ENCODE results near the gene DPYSL3. TPM values are rescaled to one million over a fixed set of nuclear protein-coding genes. Genes with fewer than 3 reads are reported as not detected.

DPYSL3 gene
- total RNA-seq, 1 donor from 2014 or later, result 229 TPM

DNA sequence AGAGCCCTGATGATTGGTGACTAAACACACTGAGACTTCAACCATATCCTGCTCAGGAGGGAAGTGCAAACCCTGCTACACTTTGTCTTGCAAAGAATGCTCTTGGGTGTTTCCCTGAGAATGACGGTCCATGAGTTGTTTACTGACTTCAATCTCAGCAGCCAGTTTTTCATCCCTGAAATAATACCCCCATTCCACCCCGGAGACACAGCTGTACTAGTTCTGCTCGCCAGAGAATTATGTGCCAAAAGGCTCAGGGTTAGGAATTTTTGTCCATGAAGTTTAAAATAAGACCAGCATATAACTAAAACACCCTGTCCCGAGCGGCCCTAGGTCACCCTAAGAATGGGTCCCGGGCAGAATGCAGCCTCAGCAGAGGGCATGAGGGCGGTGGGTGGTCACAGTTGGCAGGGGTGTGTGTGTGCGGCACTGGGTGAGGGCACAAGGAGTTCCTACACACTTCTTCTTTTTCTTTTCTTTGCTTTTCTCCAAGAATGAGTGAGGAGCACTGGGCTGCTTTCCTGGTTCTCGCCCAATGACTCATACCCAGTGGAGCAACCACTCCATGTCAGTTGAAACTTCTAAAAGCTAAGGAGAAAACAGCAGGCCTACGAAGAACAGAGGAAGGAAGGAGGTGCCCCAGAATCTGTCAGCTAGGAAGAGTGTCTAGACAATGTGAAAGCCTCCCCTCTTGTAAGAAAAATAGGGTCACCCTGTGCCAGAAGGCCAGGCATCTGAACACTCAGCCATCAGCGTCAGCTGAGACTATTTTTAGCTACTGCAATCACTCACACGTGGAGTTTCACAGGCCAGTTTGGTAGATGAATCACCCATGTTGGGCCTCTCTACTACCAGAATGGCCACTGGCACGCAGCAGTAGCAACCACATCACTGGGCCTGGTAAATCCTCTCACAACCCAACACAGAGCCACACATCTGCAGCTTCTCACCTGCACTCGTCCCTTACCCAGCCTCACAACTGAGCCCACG lies 105.9 kb downstream of the DPYSL3 start:
- peak; percentile 77 for DNase-seq (ENCODE audit: low spot score)

DNA sequence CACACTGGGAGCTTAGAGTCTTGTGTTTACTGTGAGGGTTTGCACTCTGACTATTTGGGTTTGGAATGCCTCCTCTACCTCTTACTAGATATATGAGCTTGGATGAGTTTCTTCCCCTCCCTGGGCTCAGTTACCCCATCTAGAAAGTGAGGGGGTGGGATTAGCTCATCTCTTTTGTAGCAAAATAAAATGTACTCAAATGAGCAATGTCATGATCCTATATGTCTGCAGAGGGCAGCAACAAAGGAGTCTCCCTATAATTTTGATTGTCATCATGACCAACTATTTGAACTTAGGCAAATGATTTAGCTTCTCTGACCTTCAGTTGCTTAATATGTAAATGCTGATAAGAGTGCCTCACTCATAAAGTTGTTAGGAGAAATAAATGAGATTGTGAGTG lies 109.0 kb downstream of the DPYSL3 start:
- DNase-seq (ENCODE audit: low spot score), result no peak

DNA sequence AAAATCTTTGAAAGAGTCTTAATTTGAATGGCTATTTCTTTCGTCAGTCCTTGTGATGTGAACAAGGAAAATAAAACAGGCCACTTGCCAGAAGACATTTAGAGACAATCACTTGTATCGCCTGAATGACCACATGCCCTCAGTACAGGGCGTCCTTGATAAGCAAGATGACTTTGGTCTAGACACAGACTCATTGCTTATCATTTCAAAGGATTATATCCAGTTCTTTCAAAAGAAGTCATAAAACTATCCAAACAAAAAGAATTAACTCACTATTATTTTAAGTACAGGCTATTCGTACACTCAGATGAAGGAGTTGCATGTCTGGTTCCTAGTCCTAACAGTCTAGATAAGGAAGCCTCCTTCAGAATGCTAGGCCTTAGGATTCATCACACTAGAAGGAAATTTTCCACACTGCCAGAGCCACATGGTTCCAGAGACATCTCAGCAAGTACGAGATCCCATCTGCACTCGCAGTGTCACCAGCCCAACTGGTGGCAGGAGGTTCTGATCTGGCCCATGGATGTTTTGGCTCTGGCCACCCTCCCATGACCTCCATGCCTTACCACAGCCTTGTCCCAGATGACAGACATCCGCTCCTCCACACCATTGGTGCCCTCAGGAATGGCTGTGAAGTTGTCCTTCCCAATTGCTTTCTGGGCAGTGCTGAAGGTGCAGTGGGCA lies 109.6 kb downstream of the DPYSL3 start:
- peak; percentile 78 for DNase-seq (ENCODE audit: low spot score)

DNA sequence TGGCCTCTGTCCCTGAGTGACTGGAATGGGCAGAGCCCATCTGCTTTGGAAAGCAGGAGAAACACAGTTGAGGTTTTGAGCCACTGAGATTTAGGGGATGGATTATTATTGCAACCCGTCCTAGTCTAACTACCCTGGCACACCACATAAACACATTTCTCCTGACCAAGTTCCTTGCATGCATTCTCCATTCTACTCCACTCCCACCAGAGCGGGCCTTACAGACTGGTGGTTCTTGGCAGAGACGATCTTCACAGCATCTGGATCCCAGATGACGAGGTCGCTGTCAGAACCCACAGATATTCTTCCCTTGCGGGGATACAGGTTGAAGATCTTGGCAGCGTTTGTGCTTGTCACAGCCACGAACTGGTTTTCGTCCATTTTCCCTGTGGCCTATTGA lies 111.0 kb downstream of the DPYSL3 start:
- DNase-seq (ENCODE audit: low spot score), result peak; percentile 29

DNA sequence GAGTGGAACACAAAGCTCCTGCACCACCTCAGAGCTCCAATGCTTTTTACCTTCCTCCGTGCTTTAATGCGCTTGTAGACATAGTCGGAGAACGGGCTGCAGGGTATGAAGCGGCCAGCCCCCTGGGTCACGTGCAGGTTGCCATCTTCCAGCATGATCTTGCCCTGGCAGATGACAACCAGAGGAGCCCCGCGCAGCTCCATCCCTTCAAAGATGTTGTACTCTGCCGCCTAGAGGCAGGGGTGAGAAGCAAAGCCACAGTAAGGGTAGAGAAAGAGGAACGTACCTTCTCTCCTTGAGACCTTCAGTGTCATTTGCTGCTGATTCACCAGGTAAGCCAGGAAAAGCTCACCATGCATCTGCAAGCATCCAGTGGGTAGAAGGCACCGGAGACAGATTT lies 112.3 kb downstream of the DPYSL3 start:
- DNase-seq (ENCODE audit: low spot score), result no peak

DNA sequence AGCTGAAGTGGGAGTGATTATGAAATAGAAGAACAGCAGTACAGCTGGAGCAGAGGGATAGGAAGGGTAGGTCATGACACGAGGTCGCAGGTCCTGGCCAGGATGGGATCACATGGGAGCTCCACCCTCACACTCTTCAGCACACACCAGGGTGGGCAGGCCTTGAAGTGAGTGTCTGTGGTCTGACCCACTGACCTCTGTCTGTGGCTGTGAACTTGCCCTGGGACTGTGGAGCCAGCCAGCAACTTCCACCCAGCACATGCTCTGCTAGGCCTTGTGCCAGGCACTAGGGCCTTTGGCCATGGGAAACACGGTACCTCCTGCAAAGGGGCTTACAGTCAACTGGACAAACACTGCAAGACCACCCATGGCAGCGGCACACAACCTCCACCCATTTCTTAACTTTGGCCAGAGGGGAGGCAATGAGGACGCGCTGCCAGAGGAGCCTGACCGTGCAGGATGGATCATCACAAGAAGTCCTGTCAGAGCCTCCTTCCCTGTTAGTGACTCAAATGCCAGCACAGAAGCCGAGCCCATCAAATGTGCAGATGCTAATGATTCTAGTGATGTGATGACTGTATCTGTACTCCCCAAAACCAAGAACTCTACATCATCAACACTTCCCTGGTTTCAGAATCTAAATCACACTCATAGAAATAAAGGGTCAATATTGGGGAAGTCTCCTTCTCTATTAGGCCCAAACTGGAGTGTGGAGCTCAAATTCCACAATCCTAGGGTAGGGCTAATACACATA lies 113.6 kb downstream of the DPYSL3 start:
- no peak for DNase-seq (ENCODE audit: low spot score)

DNA sequence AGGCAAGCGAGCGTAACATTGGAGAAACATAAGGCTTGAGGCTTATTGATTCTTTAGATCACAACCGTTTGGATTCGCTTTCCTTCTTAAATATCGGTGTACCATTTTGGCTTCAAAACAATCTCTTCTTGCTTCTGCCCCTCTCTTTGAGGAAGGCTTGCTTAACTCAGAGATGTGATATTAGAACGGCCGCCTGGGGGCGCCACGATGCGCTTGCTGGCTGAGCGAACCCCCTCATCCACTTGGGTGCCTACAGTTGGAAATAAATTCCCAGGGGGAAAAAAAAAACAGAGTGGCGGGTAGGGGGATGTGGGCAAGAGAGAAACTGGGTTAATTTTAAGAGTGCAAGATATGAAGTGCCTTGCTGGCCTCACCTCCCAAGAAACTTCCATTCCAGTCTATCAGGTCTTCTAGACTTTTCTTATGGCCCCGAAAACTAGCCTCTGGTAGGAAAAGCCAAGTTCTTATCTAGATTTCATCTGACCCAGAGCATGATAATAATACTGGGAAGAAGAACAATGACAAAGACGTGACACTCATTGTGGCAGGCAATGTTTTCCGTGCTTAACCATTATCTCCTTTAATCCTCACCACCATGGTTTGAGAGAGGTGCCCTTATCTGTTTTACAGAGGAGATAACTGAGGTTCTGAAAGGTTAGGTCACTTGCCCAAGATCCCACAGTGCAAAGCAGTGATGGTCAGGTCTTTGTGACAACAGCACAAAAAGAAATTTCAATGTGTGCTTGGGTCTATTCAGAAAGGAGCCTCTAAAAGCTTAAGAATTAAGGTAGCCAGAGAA lies 115.8 kb downstream of the DPYSL3 start:
- no peak for DNase-seq (ENCODE audit: low spot score)

DNA sequence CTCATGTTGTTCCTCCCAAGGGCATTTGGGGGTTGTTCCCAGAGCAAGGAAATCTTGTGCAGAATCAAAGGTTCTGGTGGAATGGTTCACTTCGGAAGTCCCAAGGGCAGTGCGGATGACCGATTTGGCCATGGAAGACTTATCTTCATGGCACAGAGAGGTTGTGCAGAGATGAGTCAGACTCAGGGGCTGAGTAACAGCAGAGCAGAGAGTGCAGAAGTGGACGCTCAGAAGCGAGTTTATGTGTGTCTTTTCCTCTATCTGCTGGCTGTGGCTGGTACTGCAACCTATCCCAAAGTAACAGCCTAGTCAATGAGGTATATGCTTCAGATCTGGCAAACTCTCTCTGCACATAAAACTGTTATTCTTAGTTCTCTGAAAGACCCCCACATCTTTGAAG lies 118.1 kb downstream of the DPYSL3 start:
- DNase-seq (ENCODE audit: low spot score), result peak; percentile 49

DNA sequence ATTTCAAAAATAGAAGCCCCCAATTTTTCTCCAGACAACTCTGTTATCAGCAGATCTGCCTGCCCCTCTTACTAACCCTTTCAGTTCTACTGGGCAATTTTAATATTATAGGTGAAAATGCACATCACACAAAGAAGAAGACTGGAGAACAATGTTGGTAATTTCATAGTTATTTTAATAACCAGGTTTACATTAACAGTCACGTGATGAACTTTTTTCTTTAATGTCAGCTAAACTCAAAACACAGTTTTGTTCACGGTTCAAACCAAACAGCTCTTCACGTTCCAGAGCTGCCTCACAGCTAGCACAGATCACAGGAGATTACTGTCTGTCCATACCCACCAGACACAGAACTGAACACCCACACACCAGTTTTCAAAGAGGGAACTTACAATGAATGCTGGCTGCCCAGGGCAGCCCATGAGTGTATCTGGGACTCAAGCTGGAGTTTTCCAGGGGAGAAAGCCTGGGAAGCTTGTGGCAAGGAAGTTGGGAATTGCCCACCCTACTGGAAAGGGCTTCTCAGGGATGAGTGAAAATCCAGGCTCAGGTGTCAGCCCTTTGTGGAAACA lies 119.1 kb downstream of the DPYSL3 start:
- DNase-seq (ENCODE audit: low spot score), result no peak

DNA sequence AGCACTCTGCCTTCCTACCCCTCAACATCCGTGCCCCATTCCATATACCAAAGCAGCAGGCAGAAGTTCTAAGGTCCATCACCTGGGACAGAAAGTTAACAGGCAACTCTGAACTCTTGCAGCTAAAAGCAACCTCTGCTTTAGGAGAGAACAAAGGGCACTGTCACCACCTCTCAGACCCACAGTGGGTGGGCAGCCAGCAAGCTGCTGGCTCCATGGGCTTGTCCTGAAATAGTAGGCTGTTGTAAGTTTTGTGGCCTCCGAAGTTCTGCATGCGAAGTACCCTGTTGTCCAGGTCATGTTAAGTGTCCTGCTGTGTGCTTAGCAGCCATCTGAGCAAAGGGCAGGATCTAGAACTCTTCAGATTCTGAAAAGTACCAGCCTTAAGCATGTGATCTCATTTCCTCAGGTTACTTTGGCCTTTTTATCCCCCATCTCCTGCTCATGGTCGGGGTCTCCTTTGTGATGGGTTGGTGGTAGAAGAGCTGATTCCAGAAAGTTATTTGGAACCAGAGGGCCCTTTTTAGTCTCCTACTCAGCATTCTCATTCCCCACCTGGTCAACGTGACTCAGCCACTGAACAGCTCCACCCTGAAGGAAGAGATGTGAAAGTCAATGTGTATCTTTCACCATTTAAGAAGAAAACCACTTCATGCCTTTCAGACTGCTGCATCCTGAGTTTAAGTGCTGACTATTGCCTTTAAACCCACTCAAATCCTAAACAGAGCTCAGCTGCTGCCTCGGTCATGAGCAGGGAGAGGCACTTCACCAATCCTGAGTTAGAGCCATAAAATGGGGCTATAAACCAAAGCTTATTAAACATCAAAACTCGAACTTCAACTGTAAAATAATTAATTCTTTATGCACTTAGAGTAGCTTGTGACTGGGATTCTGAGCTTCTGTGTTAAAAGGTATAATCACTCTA lies 121.4 kb downstream of the DPYSL3 start:
- peak; percentile 59 for DNase-seq (ENCODE audit: low spot score)

DNA sequence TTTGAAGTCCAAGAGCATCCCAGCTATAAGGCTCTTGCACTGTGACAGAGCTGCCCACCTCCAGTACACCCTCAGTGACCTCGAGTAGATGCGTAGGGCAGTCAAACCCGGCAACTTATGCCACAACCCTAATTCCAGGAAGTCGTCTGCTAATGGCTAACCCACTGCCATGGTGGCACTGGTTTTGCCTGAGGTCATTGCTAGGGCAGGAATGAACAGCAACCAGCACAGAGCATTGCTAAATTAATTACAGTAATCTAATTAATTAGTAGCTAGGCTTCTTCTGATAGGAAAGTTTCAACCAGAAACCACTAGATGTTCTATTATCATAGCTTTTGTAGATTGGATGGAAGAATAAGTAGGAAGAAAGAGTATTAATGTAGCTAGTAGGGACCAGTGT lies 122.8 kb downstream of the DPYSL3 start:
- no peak for DNase-seq (ENCODE audit: low spot score)

DNA sequence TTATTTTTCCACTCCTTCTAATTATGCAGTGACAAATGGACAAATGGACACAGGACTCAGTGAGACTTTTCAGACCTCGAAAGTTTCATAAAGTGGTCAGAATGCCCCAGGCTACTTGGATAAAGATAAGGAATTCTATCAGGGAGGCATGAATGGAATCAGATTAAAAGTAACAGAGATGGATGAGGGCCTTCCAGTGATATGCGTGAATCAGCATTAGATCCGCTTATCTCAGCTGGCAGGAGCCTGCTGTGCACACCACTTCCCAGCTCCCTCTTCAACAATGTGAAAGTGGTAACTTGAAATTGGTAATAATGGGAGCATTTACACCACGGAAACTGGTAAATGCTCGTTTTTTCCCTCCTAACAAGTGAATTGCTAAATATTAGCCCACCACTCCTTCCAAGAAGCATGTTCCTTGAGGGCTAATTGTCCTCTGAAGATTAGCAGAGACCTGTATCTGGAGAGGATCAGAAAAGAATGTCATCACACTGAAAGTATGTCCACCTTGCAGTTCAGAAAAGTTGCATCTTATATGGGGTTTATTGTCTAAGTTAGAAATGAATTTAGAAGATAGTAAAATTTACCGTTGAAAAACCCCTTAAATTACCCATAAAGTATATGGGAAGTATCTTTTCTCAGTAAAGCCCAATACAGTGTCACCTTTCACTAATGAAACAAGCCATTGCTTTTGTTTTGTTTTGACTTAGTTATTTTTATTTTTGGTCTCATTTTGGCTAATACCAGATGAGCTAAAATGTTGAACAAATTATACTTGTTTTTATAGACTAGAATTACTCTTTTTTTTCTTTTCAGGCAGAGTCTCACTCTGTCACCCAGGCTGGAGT lies 125.3 kb downstream of the DPYSL3 start:
- DNase-seq (ENCODE audit: low spot score), result peak; percentile 63

DNA sequence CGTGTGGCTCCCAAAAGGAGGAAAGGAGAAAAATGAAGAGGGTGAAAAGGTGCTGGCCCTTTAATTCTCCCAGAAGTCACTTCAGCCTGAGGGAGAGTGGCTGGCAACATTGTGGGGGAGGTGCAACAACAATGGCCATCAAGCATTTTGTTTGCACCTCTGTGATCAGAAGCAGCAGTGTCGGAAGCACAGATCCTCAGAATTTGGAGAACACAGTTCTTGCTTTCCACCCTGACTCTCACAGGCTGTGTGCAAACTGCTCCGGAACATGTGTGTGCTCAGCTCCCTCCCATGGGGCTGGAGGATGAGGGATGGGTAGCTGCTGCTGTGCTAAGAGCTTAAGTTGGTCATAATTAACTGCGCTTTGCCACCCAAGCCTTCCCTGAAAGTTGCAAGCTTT lies 127.1 kb downstream of the DPYSL3 start:
- DNase-seq (ENCODE audit: low spot score), result peak; percentile 62

DNA sequence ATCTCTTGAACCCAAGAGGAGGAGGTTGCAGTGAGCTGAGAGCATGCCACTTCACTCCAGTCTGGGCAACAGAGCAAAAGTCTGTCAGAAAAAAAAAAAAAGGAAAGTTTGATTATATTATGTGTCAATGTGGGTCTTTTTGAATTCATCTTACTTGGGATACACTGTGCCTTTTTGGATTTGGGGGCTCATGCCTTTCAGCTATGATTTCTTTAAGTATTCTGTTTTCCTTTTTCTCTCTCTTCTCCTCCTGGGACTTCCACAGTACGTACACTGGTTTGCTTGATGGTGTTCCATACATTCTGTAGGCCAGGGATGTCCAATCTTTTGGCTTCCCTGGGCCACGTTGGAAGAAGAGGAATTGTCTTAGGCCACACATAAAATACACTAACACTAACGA lies 128.3 kb downstream of the DPYSL3 start:
- no peak for DNase-seq (ENCODE audit: low spot score)

DNA sequence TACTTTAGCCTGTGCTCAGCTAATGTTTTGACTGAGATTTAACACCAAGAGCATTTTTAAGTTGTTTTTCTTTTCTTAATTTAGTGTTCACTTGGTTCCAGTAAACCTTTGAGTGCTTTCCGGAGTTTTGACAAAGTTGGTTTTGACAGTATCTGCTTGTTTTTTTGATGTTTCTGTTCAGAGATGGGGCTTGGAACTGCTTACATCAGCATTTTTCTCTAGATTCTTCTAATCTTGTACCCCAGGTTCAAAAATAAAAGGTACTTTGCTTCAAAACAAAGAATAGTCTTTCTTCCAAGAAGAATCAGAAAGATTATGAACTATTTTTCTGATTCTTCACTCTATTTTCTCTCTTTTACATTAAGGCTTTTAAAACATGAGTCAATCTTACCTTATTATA lies 132.2 kb downstream of the DPYSL3 start:
- DNase-seq (ENCODE audit: low spot score), result no peak

DNA sequence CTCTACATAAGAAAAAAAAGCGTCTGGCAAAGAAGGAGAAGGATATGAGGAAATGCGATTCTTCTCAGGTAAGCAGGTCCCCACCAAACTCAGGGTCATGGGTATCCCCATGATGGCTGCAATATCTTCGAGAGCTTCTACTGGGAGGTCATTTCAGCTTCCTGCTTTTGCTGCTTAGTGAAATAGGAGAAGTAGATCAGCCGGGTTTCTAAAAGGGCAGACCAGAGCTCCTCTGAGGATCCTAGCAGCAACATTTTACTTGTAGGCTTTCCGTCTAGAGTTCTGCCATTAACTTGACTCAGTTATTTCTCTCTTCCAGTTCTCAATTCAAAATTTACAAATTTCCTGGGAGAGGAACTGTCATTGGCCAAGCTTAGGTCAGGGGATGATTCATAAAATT lies 134.7 kb downstream of the DPYSL3 start:
- DNase-seq (ENCODE audit: low spot score), result no peak

DNA sequence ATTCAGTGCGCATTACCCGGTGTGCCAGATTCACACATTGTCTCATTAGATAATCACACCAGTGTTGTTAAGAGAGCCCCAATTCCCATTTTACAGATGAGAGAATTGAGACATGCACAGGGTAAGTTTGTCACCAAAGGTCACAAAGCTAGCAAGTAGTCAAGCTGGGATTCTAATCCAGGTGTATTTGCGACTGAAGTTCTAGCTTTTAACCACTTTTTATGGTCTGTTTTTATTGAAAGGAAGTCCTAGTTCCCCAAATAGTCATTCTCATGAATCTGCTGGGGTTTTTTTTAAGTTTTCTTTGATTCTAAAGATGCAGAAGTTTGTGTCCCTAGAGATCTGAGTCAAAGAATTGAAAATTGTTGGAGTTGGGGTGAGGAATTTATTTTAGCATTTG lies 136.5 kb downstream of the DPYSL3 start:
- no peak for DNase-seq (ENCODE audit: low spot score)

DNA sequence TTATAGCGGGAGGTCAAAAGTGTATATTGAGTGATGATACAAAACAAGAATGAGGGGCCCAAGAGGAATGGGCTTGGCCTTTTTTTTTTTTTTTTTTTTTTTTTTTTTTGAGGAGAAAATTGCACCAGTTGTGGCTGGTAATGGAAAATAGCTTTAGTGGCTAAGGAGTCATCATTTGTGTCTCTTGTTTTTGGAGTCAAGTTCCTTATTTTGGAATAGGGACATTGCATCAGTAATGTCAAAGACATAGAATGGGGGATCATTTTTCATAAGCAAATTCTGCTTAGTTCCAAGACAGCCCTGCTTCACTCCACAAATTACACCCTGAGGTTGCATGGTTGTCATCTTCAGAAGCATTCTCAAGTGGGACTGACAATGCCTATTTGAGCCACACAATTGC lies 137.7 kb downstream of the DPYSL3 start:
- no peak for DNase-seq (ENCODE audit: low spot score)

DNA sequence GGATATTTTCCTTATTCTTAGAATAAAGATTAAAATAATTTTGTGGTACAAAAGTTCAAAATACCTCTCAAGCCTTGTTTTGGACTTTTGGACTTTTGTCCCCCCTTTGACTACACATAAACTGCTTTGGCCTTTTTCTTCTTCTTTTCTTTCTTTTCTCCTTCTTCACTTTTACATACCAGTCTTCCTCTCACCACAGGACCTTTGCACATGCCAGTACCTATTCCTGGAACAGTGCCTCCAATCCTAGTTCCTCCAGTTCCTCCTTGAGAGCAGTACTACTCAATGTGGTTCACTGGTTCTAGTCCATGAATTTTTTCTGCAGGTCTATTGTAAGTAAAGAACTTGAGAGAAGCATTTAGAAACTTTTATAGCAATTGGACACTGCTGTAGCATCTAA lies 138.6 kb downstream of the DPYSL3 start:
- no peak for DNase-seq (ENCODE audit: low spot score)

All from umbilical cord (tissue), 2 donors.